Keratinocyte (primary cell): ENCODE results near the gene FYB1. TPM values are rescaled to one million over a fixed set of nuclear protein-coding genes. Genes with fewer than 3 reads are reported as not detected.
A peak's percentile ranks its signal among the peaks of the same experiment; 100 is the strongest.

Experiments
- DNase-seq: peaks from one replicate; pipeline ENCODE4 v3.0.0-alpha.2; 2011; ENCODE audit warnings: low read depth, missing footprints, low spot score
- FAIRE-seq: peaks from 2 replicates; lab custom pipeline; 2011; peaks lifted over from hg19 to GRCh38; lab: Jason Lieb, UNC
- H2AFZ ChIP-seq: 2 replicates; pipeline ENCODE4 v1.6.0; 2012; ENCODE audit warnings: low read length, control low read depth, inconsistent platforms; ENCODE audit not compliant: control insufficient read depth
- H3K27ac ChIP-seq: 2 replicates; pipeline ENCODE4 v1.5.1; 2011; ENCODE audit warnings: low read length; ENCODE audit not compliant: control insufficient read depth, insufficient read depth
- H3K27me3 ChIP-seq: 3 replicates; pipeline ENCODE4 v1.6.0; 2011; ENCODE audit warnings: low read length; ENCODE audit not compliant: control insufficient read depth, insufficient read depth; ENCODE audit errors: extremely low read depth
- H3K36me3 ChIP-seq, 2 experiments: 2 replicates in 1 of 2; 3 replicates in 1 of 2; pipeline ENCODE4 v1.5.1; 2011; ENCODE audit warnings: low read length in 2 of 2, mild to moderate bottlenecking in 1 of 2; ENCODE audit not compliant: control insufficient read depth in 2 of 2, insufficient read depth in 2 of 2; ENCODE audit errors: extremely low read depth in 1 of 2
- H3K4me1 ChIP-seq: 3 replicates; pipeline ENCODE4 v1.5.1; 2011; ENCODE audit warnings: low read length; ENCODE audit not compliant: control insufficient read depth, insufficient read depth; ENCODE audit errors: extremely low read depth
- H3K4me2 ChIP-seq: 3 replicates; pipeline ENCODE4 v1.6.0; 2011; ENCODE audit warnings: low read depth, low read length; ENCODE audit not compliant: control insufficient read depth, insufficient read depth; ENCODE audit errors: extremely low read depth
- H3K4me3 ChIP-seq, 3 experiments: fragments of 200-600 bp in 1 of 3; sonication (generic) in 1 of 3; 2 replicates in 2 of 3; 3 replicates in 1 of 3; pipeline ENCODE4 v1.5.1; 2011 to 2016; ENCODE audit warnings: low read length in 3 of 3, mild to moderate bottlenecking in 3 of 3, control low read depth in 2 of 3, inconsistent platforms in 1 of 3, low read depth in 1 of 3, mixed read lengths in 1 of 3, mixed run types in 1 of 3, moderate library complexity in 1 of 3; ENCODE audit not compliant: control insufficient read depth in 2 of 3, insufficient read depth in 2 of 3; ENCODE audit errors: extremely low read depth in 1 of 3
- H3K79me2 ChIP-seq: 2 replicates; pipeline ENCODE4 v1.6.0; 2012; ENCODE audit warnings: low read length; ENCODE audit not compliant: control insufficient read depth, insufficient read depth
- H3K9ac ChIP-seq: 3 replicates; pipeline ENCODE4 v1.6.0; 2011; ENCODE audit warnings: low read length; ENCODE audit not compliant: control insufficient read depth, insufficient read depth; ENCODE audit errors: extremely low read depth
- H3K9me1 ChIP-seq: 3 replicates; pipeline ENCODE4 v1.6.0; 2011; ENCODE audit warnings: low read length; ENCODE audit not compliant: control insufficient read depth, insufficient read depth; ENCODE audit errors: extremely low read depth
- H3K9me3 ChIP-seq: 2 replicates; pipeline ENCODE4 v1.5.1; 2012; ENCODE audit warnings: low read depth, low read length; ENCODE audit not compliant: control insufficient read depth
- H4K20me1 ChIP-seq: 3 replicates; pipeline ENCODE4 v1.6.0; 2011; ENCODE audit warnings: low read length; ENCODE audit not compliant: control insufficient read depth, insufficient read depth; ENCODE audit errors: extremely low read depth
- EZH2 ChIP-seq: IDR thresholded peaks from one replicate; pipeline ENCODE4 v1.6.1; 2012; ENCODE audit warnings: inconsistent platforms, mild to moderate bottlenecking, low read length, moderate library complexity
- dilution Hi-C: fragments of 300-500 bp; cut with MboI; formaldehyde crosslinking; loops from one replicate; pipeline ENCODE4 v1.7.0; 2020; ENCODE audit warnings: low sequenced_read_pairs; ENCODE audit not compliant: extremely low pct_ligation_motif_present
- polyA plus RNA-seq, 5 experiments: library from polyadenylated mRNA; depleted of rRNA in 3 of 5; stranded (reverse) in 3 of 5; stranded (forward) in 1 of 5; unstranded in 1 of 5; fragments of >200 nt; gene quantifications; 1 replicate in 1 of 5; 2 replicates in 3 of 5; 3 replicates in 1 of 5; pipeline versions ENCODE4 v1.2.1 to v1.2.3, GENCODE V29; 2011 to 2012; ENCODE audit warnings: missing spikeins in 2 of 5, low read depth in 1 of 5, low replicate concordance in 1 of 5
- TF ChIP-seq, protein P1 (sequence below), 3 experiments: IDR thresholded peaks in 1 of 3; conservative IDR thresholded peaks in 1 of 3; optimal IDR thresholded peaks in 1 of 3; 2 replicates in 2 of 3; 3 replicates in 1 of 3; pipeline versions ENCODE3 to v1.5.1; 2011; ENCODE audit warnings: low read length in 3 of 3, mild to moderate bottlenecking in 3 of 3, moderate library complexity in 2 of 3, control low read depth in 1 of 3, inconsistent platforms in 1 of 3; ENCODE audit not compliant: insufficient read depth in 2 of 3; ENCODE audit errors: extremely low read depth in 1 of 3

FYB1 gene
- polyA plus RNA-seq, 1 donor (not counting 4 experiments of a cell fraction or from before 2014, with no cell fraction given), result 0.29 TPM

DNA sequence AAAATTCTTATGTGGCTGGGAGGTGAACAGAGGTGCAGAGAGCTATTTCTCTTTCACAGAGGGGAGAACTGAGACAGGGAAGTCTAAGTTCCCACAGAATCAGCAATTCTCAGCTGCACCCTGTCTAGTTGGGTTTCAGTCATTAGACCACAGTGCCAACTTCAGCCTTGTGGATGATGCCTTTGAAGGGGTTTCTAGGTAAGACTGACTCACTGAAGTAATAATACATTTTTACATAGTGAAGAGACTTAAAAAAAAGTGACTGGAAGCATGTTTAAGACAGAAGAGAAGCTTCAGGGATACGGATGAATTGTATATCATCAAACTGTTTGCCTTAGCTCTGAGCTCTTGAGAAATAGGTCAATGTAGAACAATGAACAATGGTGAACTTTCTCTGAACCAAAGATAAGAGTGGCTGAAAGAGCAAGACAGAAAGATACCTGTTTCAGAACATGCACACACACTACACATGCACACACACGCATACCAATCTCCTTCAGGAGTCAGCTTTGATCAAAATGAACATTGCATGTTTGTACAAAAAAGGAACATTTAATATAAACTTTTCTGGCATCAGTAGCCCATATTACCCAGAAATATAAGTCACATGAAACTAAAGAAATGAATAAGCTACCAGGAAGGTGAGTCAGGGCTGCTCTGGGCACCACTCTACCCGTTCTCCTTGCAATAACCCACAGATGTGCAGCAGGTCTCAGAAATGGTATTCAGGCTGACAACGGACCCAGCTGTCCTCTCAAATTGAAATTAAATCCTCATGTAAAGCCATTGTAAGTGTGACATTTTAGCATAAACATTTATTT lies 12.6 kb upstream of the FYB1 start:
- Histone ChIP-seq H3K27ac (peak overlapping the region; percentile 64), H3K9ac (no peak overlapping the region)

DNA sequence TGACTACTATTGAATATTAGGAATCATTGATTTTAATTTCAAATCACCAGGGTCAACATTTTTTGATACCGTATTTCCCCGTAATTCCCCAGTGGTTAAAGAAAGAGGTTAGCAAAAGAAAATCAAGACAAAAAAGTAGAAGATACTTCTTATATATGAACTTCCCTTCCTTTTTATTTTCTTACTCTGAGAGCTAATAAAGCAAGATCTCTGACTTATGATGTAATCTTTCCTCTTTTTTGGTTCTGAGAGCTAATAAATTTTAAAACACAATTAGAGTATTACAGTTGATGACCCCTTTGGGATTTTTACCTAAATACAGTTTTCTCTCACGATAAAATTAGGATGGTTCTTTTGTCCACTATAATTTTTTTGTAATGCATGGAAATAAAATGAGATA lies 9.2 kb upstream of the FYB1 start:
- TF ChIP-seq, protein P1, sequence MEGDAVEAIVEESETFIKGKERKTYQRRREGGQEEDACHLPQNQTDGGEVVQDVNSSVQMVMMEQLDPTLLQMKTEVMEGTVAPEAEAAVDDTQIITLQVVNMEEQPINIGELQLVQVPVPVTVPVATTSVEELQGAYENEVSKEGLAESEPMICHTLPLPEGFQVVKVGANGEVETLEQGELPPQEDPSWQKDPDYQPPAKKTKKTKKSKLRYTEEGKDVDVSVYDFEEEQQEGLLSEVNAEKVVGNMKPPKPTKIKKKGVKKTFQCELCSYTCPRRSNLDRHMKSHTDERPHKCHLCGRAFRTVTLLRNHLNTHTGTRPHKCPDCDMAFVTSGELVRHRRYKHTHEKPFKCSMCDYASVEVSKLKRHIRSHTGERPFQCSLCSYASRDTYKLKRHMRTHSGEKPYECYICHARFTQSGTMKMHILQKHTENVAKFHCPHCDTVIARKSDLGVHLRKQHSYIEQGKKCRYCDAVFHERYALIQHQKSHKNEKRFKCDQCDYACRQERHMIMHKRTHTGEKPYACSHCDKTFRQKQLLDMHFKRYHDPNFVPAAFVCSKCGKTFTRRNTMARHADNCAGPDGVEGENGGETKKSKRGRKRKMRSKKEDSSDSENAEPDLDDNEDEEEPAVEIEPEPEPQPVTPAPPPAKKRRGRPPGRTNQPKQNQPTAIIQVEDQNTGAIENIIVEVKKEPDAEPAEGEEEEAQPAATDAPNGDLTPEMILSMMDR (optimal IDR thresholded peaks at IDR 0.05 in 1 of 3, IDR thresholded peaks at IDR 0.05 in 1 of 3, conservative IDR thresholded peaks at IDR 0.05 in 1 of 3; ENCODE audit: extremely low read depth in 1 of 3, insufficient read depth in 2 of 3, low read length in 3 of 3), result no peak
- no peak for TF ChIP-seq EZH2
- dilution Hi-C loops, result no loop called here
- H3K27me3 ChIP-seq, result no peaks in the 10 kb centered on the region
- no peaks in the 10 kb centered on the region for H3K9me1 ChIP-seq
- H3K79me2 ChIP-seq, result no peaks in the 10 kb centered on the region
- no peaks in the 10 kb centered on the region for H3K9me3 ChIP-seq
- DNase-seq, result no peak
- H4K20me1 ChIP-seq, result no peaks in the 10 kb centered on the region
- no peak overlapping the region for H3K4me2 ChIP-seq
- no peak overlapping the region for H2AFZ ChIP-seq
- H3K9ac ChIP-seq, result no peak overlapping the region
- peaks cover 19% of the 10 kb centered on the region for H3K4me1 ChIP-seq
- no peak for FAIRE-seq
- no peak overlapping the region for H3K27ac ChIP-seq
- H3K4me3 ChIP-seq, result no peak overlapping the region
- no peaks in the 10 kb centered on the region for H3K36me3 ChIP-seq

More for the DNA sequence above, 12.6 kb upstream of the FYB1 start:
- Histone ChIP-seq H3K9me1 (no peaks in the 10 kb centered on the region), H3K4me2 (peak overlapping the region; percentile 39), H3K36me3 (no peaks in the 10 kb centered on the region), H3K4me3 (no peak overlapping the region), H3K9me3 (no peaks in the 10 kb centered on the region), H3K79me2 (no peaks in the 10 kb centered on the region), H3K27me3 (no peaks in the 10 kb centered on the region), H2AFZ (peak overlapping the region; percentile 21), H3K4me1 (peaks cover 8% of the 10 kb centered on the region), H4K20me1 (no peaks in the 10 kb centered on the region)
- peak; percentile 77 for FAIRE-seq
- dilution Hi-C loops, result no loop called here
- TF ChIP-seq, protein P1 (optimal IDR thresholded peaks at IDR 0.05 in 1 of 3, IDR thresholded peaks at IDR 0.05 in 1 of 3, conservative IDR thresholded peaks at IDR 0.05 in 1 of 3; ENCODE audit: extremely low read depth in 1 of 3, insufficient read depth in 2 of 3, low read length in 3 of 3), result no peak
- no peak for TF ChIP-seq EZH2
- DNase-seq, result no peak
